HG02938 (cell line): ENCODE data around the gene SFXN3.
A peak's percentile ranks its signal among the peaks of the same experiment; 100 is the strongest.

ENCODE experiments used
- ATAC-seq: cut with Tn5 transposase; IDR thresholded peaks from one replicate; pipeline ENCODE4 v1.9.1; 2021; ENCODE audit warnings: mild to moderate bottlenecking, moderate library complexity; ENCODE audit not compliant: unreplicated experiment

Gene SFXN3

GRCh38 chr10:100999742-101000126 is 31.3 kb upstream of the SFXN3 start, which contains the start of gene LZTS2:
TSS of gene LZTS2 (plus strand) at chr10:100999808. CDS start at chr10:101002539, 2,731 bp downstream.
- no peak for ATAC-seq

GRCh38 chr10:101000127-101000914 is 30.7 kb upstream of the SFXN3 start:
- no peak for ATAC-seq

- no peak for ATAC-seq
Measured at GRCh38 chr10:101000915-101001658, 29.9 kb upstream of the SFXN3 start.

GRCh38 chr10:101001659-101002035 is 29.4 kb upstream of the SFXN3 start:
- no peak for ATAC-seq

- no peak for ATAC-seq
Measured at GRCh38 chr10:101002456-101002855, 28.6 kb upstream of the SFXN3 start.

- ATAC-seq = no peak
Measured at GRCh38 chr10:101003639-101004206, 27.3 kb upstream of the SFXN3 start.

- no peak for ATAC-seq
Measured at GRCh38 chr10:101005361-101005760, 25.7 kb upstream of the SFXN3 start.

- no peak for ATAC-seq
Measured at GRCh38 chr10:101005869-101006567, 25.0 kb upstream of the SFXN3 start.

- ATAC-seq = no peak
Measured at GRCh38 chr10:101006593-101007098, 24.4 kb upstream of the SFXN3 start.

- no peak for ATAC-seq
Measured at GRCh38 chr10:101007099-101007711, 23.8 kb upstream of the SFXN3 start.

- ATAC-seq = no peak
Measured at GRCh38 chr10:101007915-101008822, 22.9 kb upstream of the SFXN3 start.

- ATAC-seq = no peak
Measured at GRCh38 chr10:101008823-101009423, 22.1 kb upstream of the SFXN3 start.

GRCh38 chr10:101010329-101010728 is 20.7 kb upstream of the SFXN3 start:
- no peak for ATAC-seq

- no peak for ATAC-seq
Measured at GRCh38 chr10:101011517-101012423, 19.3 kb upstream of the SFXN3 start.

- peak; percentile 67 for ATAC-seq
Measured at GRCh38 chr10:101012525-101013364, 18.3 kb upstream of the SFXN3 start.

- no peak for ATAC-seq
Measured at GRCh38 chr10:101013365-101013825, 17.6 kb upstream of the SFXN3 start.

GRCh38 chr10:101014230-101014884 is 16.7 kb upstream of the SFXN3 start:
- ATAC-seq = no peak
